ENCODE results near the gene LAMB2. TPM values are rescaled to one million over a fixed set of nuclear protein-coding genes. Genes with fewer than 3 reads are reported as not detected.

LAMB2 gene
- total and polyA plus RNA-seq, 10 of the 15 experiments (the other 5 are each of a cell fraction or from before 2014, with no cell fraction given): 0.13 to 3.2 (median 0.64) TPM; not detected in 3

DNA sequence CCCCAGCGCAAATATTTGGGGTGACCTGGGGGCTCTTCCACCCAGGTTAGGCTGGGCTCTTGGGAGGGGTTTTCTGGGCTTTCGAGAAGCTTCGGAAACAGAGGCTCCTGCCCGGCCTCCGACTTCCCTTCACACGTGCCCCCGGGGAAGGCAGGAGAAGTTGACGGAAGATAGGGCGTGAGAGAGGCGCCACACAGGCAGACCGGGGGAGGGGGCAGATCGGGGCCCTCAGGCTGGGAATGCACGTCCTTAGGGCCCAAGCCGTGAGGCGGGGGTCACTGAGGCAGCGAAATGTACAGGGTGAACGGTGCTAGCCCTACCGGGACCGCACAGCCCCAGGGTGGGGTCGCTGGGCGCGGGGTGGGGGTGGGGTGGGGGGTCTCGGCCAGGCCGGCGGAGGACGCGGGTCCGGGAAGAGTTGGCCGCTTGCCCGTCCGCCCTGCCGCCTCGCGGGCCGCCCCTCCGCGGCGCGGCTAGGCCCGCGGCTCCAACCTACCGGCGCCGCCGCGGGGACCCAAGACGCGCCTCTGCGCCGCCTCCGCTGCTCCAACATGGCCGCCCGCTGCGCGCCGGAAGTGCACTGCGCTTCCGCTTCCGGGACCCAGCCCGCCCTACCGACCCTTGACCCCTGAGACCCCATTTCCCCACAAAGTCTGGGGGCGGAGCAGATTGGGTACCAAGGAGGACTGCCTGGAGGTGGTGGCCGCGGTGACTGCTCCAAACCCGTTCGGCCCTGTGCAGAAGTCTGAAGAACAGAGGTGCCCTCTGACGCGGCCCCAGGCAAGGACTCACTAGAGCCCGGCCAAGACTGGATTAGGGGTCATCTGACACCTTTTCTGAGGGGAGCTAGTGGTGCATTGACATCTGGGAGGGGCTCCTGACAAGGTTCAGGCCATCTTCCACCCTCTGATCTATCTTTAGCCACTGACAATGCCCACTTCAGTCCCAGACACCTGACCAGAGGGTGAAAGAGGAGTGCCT lies 33.2 kb upstream of the LAMB2 start, which contains the start of gene CCDC71 (continued):
- peak; percentile 66; the same call in 1 of the 2 replicates for TF ChIP-seq SREBF1 (IDR thresholded peaks at IDR 0.05; ENCODE audit: low read length)

DNA sequence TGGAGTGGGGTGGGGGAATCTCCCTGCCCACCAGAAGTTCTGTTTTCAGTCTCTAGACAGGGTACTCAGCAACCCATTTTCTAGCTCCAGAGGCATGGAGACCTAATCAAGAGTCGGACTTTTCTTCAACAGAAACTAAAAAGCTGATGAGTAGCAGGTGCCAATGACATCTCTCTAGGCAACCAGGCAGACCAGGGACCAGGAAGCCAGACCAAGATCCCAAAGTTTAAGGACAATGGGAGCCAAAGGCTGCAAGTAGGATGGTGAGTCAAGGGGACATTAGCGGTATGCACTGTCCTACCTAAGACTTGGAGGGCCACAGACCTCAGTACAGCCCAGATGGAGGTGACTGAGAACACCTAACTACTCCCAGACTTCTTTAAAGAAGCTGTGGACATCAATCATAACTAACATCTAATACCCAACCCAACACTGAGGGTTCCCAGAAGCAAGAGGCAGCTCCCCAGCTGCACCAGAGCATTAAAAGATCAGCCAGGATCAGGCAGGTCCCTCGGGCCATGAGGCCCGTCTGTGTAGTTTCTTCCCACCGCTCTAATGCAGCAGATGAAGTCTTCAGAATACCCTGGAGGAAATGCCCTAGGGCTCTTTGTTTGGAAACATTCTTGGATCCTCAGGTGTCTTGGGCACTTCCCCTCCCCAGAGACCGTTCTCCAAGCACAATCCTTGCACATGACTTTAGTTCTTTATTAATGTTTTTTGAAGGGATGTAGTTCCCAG lies 32.3 kb upstream of the LAMB2 start:
- peaks cover 6 to 9% of the 10 kb centered on the region in 2 experiments; a peak in 3 of 4 replicates for H3K36me3 ChIP-seq (ENCODE audit: control insufficient read depth in 2 of 2, insufficient read depth in 2 of 2, low read length in 1 of 2)
- ChIA-PET RAD21 (ENCODE audit: unreplicated experiment) (no interaction called here), SMC1A (ENCODE audit: uncharacterized antibody, unreplicated experiment) (interaction anchor here (1.0 kb wide), 1 partner anchor 10 kb away, joined by 3 read pairs; no protein-coding TSS in a partner anchor), POLR2A (interaction anchor here (0.5 to 1.1 kb wide), 5 partner anchors 44 to 244 kb away, joined by 3 read pairs; partner anchors contain the start of gene USP19), CTCF (interaction anchor here (1.2 to 1.3 kb wide), 2 partner anchors 175 to 284 kb away, joined by 4 to 5 read pairs; no protein-coding TSS in a partner anchor)
- H3K4me2 ChIP-seq (ENCODE audit: control insufficient read depth, insufficient read depth): peak overlapping the region; percentile 97
- H4K20me1 ChIP-seq (ENCODE audit: control insufficient read depth, insufficient read depth): no peaks in the 10 kb centered on the region; the same call in 1 of the 2 replicates
- H3K9me3 ChIP-seq (replicated peaks; ENCODE audit: control insufficient read depth, insufficient read depth, low read length): peaks cover 2% of the 10 kb centered on the region; the same call in 2 of the 3 replicates
- peak; percentile 13 for FAIRE-seq
- ATAC-seq: peak; percentile 8; the same call in 1 of the 3 replicates
- in situ Hi-C loops (cut with MboI): loop anchor here (5.0 kb wide), 1 partner anchor 282 kb away; no protein-coding TSS in a partner anchor
- H3K4me3 ChIP-seq: peak overlapping the region; percentile 84
- DNase-seq (ENCODE audit: low read depth, low spot score): no peak
- WGBS (ENCODE audit: insufficient coverage, insufficient replicate concordance, low lambda C conversion rate, missing lambda C conversion rate): 48% methylated on average over 6 of the region's 6 CpGs
- H2AFZ ChIP-seq (ENCODE audit: control insufficient read depth, low read depth, low read length): no peak overlapping the region
- intact Hi-C loops (cut with micrococcal nuclease; ENCODE audit: unreplicated experiment): no loop called here
- peak overlapping the region; percentile 91 for H3K9ac ChIP-seq (ENCODE audit: control insufficient read depth, insufficient read depth, low read length)
- H3K27ac ChIP-seq (ENCODE audit: control insufficient read depth, insufficient read depth): peak overlapping the region; percentile 65
- peaks cover 10% of the 10 kb centered on the region for H3K4me1 ChIP-seq (ENCODE audit: control insufficient read depth, insufficient read depth, low read length)
- TSS peak; percentile 68 for BruUV-seq (replicated peaks)
- peaks cover 24% of the 10 kb centered on the region for H3K79me2 ChIP-seq (ENCODE audit: control insufficient read depth, insufficient read depth, low read length)
- H3K27me3 ChIP-seq (replicated peaks in 1 of 2; ENCODE audit: control insufficient read depth in 2 of 2, insufficient read depth in 2 of 2, low read length in 1 of 2): no peaks in the 10 kb centered on the region
- TF ChIP-seq, protein P1, sequence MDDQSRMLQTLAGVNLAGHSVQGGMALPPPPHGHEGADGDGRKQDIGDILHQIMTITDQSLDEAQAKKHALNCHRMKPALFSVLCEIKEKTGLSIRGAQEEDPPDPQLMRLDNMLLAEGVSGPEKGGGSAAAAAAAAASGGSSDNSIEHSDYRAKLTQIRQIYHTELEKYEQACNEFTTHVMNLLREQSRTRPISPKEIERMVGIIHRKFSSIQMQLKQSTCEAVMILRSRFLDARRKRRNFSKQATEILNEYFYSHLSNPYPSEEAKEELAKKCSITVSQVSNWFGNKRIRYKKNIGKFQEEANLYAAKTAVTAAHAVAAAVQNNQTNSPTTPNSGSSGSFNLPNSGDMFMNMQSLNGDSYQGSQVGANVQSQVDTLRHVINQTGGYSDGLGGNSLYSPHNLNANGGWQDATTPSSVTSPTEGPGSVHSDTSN (IDR thresholded peaks at IDR 0.05; ENCODE audit: insufficient replicate concordance, low read depth, low read length): no peak
- TF ChIP-seq ZBED1 (IDR thresholded peaks at IDR 0.05; ENCODE audit: borderline replicate concordance) (no peak), POLR2A (IDR thresholded peaks at IDR 0.05; ENCODE audit: low read depth, low read length) (peak; percentile 12; the same call in 1 of the 2 replicates), MXI1 (IDR thresholded peaks at IDR 0.05; ENCODE audit: low read depth, low read length) (no peak), POLR2AphosphoS5 (IDR thresholded peaks at IDR 0.05; ENCODE audit: low read length) (peak; percentile 51; the same call in 1 of the 2 replicates), CHD4 (IDR thresholded peaks at IDR 0.05) (no peak), KLF5 (IDR thresholded peaks at IDR 0.05; ENCODE audit: partially characterized antibody) (no peak)
